Erythroblast (primary cell): ENCODE data around the gene STAT3.

Source experiments
- GATA1 ChIP-seq: IDR thresholded peaks from 2 replicates; pipeline ENCODE4 v1.6.1; 2011; ENCODE audit warnings: low read depth, mild to moderate bottlenecking, control low read depth, low read length, moderate library complexity
- POLR2A ChIP-seq: IDR thresholded peaks from 2 replicates; pipeline ENCODE4 v1.6.1; 2011; ENCODE audit warnings: mild to moderate bottlenecking, low read length

GRCh38 chr17:42429726-42430447, 41.6 kb upstream of the STAT3 start:
- TF ChIP-seq POLR2A (no peak), GATA1 (no peak)
